Stimulated activated CD4-positive, alpha-beta T cell treated with anti-CD3 and anti-CD28 coated beads, Interleukin-2, amount 100 ng/mL, for 4 hours (primary cell): ENCODE data around the gene RNFT2.
"Not testable (repeated sequence)": the region's sequence is repeated elsewhere in the genome, so short reads cannot be mapped to it uniquely, and the experiment has no call there.

Source experiments
- DNase-seq: peaks from one replicate; pipeline ENCODE4 v3.0.0-alpha.2; 2020; ENCODE audit warnings: low read depth

The RNFT2 gene

DNA sequence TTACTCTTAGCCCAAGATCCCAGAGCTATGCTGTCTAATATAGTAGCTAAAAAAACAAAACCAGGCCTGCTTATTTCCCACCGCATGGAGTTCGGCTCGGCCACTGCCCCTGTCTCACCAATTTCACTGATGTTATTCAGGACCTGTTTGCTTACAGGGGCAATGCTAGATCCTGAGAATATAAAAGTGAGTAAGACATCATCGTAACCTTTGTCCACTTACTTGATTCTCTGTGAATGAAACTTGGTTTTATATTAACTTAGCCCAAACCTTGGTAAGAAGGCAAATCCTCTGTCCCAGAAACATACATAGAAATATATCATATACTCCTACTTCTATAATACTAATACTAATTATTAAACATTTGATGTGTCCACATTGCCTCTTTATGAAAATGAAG lies 56.6 kb downstream of the RNFT2 start:
- no peak for DNase-seq

DNA sequence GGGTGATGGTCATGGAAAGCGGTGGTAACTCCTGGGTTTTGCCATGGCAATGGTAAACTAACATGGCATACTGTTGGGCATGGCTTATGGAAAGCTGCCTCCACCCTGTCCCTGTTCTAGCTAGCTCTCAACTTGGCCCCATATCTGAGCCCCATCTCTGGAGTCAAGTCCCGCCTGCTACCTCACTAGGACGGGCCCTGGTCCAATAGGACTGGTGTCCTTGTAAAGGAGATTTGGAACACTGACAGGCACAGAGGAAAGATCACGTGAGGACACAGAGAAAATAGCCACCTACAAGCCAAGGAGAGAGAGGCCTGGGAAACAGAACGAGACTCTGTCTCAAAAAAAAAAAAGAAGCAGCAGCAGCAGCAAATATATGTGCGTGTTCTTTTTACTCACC lies 59.8 kb downstream of the RNFT2 start:
- DNase-seq = no peak

DNA sequence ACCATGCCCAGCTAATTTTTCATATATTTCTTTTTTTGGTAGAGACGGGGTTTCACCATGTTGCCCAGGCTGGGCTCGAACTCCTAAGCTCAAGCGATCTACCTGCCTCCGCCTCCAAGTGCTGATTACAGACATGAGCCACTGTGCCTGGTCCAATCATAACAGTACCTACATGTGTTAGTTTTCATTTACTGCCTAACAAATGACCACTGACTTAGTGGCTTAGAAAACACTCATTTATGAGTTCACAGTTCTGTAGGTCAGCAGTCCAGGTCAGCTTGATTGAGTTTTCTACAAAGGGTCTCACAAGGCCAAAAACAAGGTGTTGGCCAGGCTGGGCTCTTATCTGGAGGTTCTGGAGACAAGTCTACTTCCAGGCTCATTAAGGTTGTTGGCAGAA lies 60.6 kb downstream of the RNFT2 start:
- DNase-seq = no peak

GRCh38 chr12:116799955-116800354 lies 61.8 kb downstream of the RNFT2 start:
- no peak for DNase-seq

- no peak for DNase-seq
Measured at GRCh38 chr12:116800918-116801317, 62.8 kb downstream of the RNFT2 start.

- DNase-seq = no peak
Measured at GRCh38 chr12:116802018-116802417, 63.9 kb downstream of the RNFT2 start.

- DNase-seq = no peak
Measured at GRCh38 chr12:116803013-116803736, 65.1 kb downstream of the RNFT2 start.

DNA sequence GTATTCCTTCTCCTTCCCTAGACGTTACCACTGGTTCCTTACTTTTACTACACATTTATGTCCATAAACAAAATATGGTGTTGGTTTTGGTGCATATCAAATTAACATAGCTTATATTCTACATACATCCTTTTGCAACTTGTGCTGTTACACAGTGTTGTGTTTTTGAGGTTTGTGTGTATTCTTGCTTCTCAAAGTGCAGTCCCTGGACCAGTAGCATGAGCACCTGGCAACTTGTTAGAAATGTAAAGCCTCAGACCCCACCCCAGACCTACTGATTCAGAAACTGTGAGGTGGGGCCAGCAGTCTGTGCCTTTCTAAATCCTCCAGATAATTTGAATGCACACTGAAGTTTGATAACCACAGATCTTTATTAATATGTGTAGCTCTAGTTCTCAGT lies 65.9 kb downstream of the RNFT2 start:
- no peak for DNase-seq

- no peak for DNase-seq
Measured at GRCh38 chr12:116806845-116807440, 68.8 kb downstream of the RNFT2 start.

- DNase-seq = no peak
Measured at GRCh38 chr12:116807546-116807945, 69.4 kb downstream of the RNFT2 start.

DNA sequence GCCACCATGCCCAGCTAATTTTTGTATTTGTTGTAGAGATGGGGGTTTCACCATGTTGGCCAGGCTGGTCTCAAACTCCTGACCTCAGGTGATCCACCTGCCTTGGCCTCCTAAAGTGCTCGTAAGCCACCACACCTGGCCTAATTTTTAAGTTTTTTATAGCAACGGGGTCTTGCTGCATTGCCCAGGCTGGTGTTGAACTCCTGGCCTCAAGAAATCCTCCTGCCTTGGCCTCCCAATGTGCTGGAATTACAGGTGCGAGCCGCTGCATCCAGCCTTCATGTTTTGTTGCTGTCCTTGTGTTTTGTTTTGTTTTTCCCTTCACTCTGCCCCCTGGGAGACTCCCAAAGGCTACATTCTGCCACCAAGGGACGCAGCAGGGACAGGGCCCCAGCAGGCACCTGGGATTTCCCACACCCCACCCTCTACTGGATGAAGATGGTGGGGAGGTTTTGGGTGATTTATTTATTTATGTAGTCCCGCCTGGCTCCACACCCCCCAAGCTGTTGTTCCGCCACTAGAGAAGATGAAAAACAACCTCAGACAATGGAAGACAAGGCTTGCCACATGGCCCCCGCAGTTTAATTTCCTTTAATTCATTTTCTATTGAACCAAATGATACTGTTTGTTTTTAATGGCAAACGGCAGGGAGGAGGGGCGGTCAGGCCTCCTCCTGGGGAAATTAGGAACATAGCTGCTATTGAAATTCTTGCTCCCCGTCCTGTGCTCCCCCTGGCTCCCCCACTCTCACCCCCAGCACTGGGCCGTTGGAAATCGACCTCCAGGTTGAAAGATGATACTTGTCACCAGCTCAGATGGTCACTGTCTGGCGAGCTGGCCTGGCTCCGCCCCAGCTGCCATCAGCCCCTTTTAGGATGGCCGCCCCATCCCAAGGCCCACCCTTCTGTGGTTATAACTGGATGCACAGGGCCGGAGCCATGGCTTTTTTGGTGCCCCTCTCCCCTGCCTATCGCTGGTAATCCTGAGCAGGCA lies 70.3 kb downstream of the RNFT2 start:
- DNase-seq = no peak

- no peak for DNase-seq
Measured at GRCh38 chr12:116812238-116812637, 74.1 kb downstream of the RNFT2 start.

DNA sequence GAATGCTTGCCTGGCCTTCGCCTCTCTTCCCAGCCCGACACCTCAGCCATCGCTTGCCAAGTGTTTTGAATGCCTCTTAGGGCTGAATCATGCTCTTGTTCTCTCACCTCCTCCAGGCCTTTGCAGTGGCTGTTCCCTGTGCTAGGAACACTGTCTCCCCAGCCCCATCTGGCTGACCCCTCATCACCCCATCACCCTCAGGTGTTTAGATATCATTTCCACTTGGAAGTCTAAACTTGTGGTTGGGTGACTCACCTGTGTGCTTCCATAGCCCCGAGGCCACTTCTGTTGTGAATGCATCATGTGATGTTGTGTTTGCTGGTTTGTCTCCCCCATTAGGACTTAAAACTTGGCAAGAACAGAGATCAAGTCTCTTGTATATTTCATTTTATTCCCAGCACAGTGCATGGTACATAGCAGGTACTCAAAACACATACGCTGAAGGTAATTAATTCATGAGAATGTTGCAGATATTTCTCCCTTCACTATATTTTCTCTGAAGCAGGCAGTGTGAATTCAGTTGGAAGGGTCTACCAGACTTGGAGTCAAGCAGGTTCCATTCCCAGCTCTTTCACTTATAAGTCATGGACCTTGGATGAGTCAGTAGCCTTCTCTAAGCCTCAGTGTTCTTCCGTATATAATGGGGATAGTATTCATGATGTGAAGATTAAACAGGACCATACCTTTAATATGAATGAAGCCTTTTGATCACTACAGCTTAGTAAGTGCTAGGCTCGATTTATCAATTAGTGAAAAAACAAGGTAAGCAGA lies 75.3 kb downstream of the RNFT2 start:
- no peak for DNase-seq

GRCh38 chr12:116814766-116815165 lies 76.7 kb downstream of the RNFT2 start:
- not testable (repeated sequence) for DNase-seq

GRCh38 chr12:116818341-116818856 lies 80.3 kb downstream of the RNFT2 start:
- DNase-seq = no peak

DNA sequence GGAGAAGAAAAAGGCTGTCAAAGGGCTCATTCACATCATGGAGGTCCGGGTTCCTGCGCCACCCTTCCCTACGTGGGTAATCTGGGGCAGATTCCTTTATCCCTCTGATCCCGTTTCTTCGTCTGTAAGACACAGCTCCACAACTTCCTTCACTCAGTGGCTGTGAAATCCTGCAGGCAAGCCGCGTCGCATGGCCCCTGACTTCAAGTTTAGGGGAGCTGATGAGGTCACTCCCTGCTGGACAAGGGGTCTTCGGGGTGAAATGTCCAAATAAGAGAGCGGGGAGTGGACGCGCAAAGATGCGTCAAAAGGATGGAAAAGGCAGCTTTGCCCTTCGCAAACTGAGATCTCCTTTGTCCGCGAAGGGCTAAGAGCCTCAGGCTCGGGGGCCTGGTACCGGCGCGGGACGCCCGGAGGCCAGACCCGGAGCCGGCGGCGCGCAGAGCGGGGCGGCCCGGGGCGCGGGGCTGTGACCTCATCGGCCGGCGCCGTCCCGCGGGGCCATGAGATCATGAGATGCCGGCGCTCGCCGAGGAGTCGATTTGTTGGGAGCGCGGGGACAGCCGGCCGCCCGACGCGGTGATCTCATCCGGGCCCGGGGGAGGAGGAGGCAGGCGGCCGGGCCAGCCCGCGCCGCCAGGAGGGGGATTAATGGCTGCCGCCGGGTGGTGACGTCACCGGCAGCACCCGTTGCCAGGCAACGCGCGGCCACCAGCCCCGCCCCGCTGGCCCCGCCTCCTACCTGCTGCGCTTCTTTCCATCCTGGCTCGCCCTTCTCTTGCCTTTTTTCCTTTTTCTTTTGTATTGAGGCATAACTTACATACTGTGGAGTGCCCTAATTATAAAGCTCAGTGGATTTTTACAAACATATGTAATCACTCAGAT lies 81.1 kb downstream of the RNFT2 start:
- peak; percentile 86 for DNase-seq

GRCh38 chr12:116820064-116820656 lies 82.0 kb downstream of the RNFT2 start:
- DNase-seq = no peak

GRCh38 chr12:116821291-116821690 lies 83.2 kb downstream of the RNFT2 start:
- no peak for DNase-seq

- no peak for DNase-seq
Measured at GRCh38 chr12:116827432-116827831, 89.3 kb downstream of the RNFT2 start.

DNA sequence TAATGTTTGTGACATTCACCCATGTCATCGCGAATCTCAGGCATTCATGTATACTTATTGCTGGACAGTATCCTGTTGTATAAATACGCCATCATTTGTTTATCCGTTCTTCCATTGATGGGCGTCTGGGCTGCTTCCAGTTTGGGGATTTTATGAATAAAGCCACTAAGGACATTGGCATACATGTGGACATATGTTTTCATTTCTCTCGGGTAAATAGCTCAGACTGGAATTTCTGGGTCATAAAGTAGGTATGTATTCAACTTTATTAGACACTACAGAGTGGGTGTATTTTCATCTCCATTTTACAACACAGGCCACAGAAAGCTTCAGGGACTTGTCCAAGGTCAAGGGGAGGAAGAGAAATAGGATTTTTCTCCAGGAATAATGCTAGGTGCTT lies 94.2 kb downstream of the RNFT2 start:
- DNase-seq = no peak
